GM12891 (cell line): ENCODE results near the gene GPR18.

Source experiments
- DNase-seq: peaks from one replicate; pipeline ENCODE4 v3.0.0; 2011; ENCODE audit warnings: low spot score; ENCODE audit not compliant: insufficient read length
- FAIRE-seq: peaks from 2 replicates; lab custom pipeline; 2011; peaks lifted over from hg19 to GRCh38; lab: Jason Lieb, UNC
- PAX5 ChIP-seq: IDR thresholded peaks from 2 replicates; pipeline ENCODE4 v1.6.1; 2011; ENCODE audit warnings: low read length, moderate library complexity, mild to moderate bottlenecking; ENCODE audit not compliant: insufficient read depth, severe bottlenecking
- POLR2A ChIP-seq: IDR thresholded peaks from 2 replicates; pipeline ENCODE4 v1.6.1; 2011; ENCODE audit warnings: low read depth, low read length, control low read depth
- POLR2AphosphoS5 ChIP-seq: IDR thresholded peaks from 2 replicates; pipeline ENCODE4 v1.6.1; 2011; ENCODE audit warnings: low read depth, low read length, control low read depth
- POU2F2 ChIP-seq: IDR thresholded peaks from 2 replicates; pipeline ENCODE4 v1.6.1; 2011; ENCODE audit warnings: low read depth, mild to moderate bottlenecking, control low read depth, low read length, moderate library complexity
- SPI1 ChIP-seq: IDR thresholded peaks from 2 replicates; pipeline ENCODE4 v1.6.1; 2011; ENCODE audit warnings: low read depth, low read length, control low read depth
- TAF1 ChIP-seq: IDR thresholded peaks from 2 replicates; pipeline ENCODE4 v1.6.1; 2011; ENCODE audit warnings: low read depth, low read length, control low read depth

Gene GPR18

DNA sequence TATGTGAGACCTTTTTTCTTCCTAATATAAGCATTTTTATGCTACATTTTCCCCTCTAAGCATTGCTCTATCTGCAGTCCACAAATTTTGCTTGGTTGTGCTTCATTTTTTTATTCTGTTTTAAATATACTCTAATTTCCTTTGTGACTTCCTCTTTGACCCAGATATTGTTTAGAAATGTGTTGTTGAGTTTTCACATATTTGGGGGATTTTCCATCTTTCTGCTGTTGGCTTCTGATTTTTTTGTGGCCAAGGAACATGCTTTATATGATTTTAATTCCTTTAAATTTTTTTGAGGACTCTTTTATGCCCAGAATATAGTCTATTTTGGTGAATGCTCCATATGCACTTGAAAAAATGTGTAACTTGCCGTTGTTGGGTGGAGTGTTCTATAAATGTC lies 34.6 kb downstream of the GPR18 start:
- DNase-seq (no peak), FAIRE-seq (no peak)
- TF ChIP-seq SPI1 (0 out of 2 replicates have a peak, but pooled peaks have one; percentile 26), POLR2A (no peak)

- peak; percentile 58 for FAIRE-seq
- TF ChIP-seq POLR2AphosphoS5 (no peak), SPI1 (no peak), TAF1 (no peak), POU2F2 (no peak), POLR2A (no peak), PAX5 (no peak)
- no peak for DNase-seq
Observed at GRCh38 chr13:99221567-99222239, 36.5 kb downstream of the GPR18 start.

DNA sequence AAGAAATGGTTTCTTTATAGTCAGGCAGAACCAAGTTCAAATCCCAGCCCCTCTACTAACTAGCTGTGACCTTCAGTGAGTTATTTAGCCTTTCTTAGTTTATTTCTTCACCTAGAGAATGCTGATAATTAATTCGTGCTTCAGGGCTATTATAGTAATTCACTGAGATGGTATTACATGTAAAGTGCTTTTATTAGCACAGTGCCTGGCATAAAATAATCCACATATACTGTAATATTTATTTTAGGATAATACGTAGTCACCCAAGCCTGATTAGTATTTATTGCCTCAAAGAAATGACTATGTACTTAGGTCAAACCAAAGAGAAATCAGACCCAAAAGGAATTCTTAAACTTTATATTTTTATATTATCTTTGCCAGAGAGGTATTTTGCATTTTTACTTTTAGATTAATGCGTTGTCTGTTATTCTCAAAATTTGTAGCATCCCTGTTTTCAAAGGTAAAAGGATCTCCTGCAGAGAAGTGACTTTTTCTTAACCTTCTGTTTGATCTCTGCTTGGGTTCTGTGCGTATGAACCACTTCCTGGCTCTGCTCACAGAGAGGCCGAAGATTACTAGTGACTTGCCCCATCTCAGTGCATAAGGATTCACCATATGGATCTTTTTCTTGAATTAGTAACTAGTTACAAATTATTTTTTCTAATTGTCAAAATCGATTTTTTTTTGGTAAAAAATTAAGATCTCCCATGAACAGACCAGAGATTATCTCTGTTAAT lies 37.8 kb downstream of the GPR18 start:
- FAIRE-seq (no peak), DNase-seq (no peak)
- no peak for TF ChIP-seq SPI1
- no peak for TF ChIP-seq POLR2AphosphoS5
- no peak for TF ChIP-seq POLR2A
- TF ChIP-seq PAX5: no peak
- no peak for TF ChIP-seq TAF1
- no peak for TF ChIP-seq POU2F2

DNA sequence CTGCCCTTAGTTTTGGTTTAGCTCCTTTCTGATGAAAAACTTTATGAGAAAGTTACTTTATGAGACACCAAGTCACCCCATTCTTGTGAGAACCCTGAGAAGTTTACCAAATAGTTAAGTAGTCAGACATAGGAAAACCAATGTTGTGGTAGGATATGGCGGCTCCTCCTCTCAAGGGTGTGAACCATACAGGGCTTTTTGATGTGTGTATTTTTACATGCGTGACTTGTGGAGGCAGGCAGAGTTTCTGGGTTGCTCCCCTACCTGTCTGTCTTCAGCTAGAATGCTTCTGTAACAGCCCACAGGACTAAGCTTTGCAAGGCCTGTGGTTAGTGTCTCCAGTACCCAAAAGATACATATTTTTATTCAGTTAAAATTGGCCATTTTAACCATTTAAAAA lies 39.2 kb downstream of the GPR18 start:
- DNase-seq (no peak), FAIRE-seq (peak; percentile 73)
- TF ChIP-seq SPI1 (no peak), POLR2AphosphoS5 (no peak), POLR2A (no peak), TAF1 (no peak), PAX5 (no peak), POU2F2 (no peak)

- TF ChIP-seq POLR2AphosphoS5: no peak
- DNase-seq: no peak
- FAIRE-seq: no peak
Observed at GRCh38 chr13:99218545-99218944, 39.6 kb downstream of the GPR18 start.

- no peak for FAIRE-seq
Observed at GRCh38 chr13:99218126-99218525, 40.1 kb downstream of the GPR18 start.

DNA sequence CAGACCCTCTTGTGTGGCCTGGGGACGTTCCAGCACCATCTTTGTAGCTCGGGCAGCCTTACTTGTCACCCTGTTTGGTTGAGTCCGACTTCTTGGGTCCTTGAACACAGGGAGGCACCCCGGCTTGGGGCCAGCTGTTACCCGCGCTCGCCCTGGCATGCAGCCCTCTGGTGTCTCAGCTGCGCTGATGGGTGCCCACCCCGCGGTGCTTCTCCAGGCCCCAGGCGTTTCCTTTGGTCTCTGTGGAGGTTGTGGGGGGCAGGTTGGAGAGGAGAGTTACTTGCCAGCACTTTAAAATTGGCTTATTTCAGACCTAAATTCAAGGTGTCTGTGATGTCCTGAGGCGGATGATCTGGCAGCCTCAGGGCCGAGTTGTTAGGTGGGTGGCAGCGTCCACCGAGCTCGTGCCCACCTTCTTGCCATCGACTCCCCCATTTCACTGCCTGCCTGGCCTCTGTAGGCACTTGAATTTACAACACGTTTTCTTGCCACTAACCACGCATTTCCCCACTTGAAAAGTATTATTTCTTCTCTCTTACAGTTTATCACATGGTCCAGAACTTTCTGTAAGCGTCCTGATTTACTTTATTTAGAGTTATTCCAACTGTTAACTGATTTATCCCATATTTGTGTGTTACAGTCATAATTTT lies 40.6 kb downstream of the GPR18 start:
- DNase-seq (no peak), FAIRE-seq (no peak)
- TF ChIP-seq TAF1 (no peak), PAX5 (no peak), SPI1 (no peak), POLR2A (no peak), POLR2AphosphoS5 (no peak), POU2F2 (no peak)

More at GRCh38 chr13:99218126-99218525, 40.1 kb downstream of the GPR18 start:
- no peak for DNase-seq
- TF ChIP-seq PAX5 (no peak), POLR2A (no peak), TAF1 (no peak), POLR2AphosphoS5 (no peak), SPI1 (no peak), POU2F2 (no peak)

DNA sequence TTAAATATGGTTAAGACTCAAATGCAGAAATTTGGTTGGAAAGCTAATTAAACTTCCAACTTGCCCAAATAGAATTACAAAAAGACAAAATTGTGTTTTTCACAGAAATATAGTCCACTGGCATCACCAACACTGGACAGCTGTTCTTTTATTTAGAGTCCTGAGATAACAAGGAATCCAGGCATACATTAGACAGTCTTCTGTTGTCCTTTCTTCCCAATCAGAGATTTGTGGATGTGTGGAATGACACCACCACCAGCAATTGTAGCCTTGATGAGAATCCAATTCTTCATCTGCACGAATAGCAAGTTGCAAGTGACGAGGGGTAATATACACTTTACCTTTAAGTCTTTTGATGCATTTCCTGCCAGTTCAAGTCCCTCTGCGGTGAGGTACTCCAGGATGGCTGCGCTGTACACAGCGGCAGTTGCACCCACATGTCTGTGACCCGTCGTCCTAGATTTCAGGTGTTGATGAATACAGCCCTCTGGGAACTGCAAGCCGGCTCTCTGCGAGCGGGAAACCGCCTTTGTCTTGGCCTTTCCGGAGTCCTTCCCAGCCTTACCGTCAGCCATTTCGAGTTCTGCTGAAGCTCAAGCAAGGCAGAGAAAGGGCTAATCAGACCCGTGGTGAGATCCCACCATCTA lies 42.9 kb downstream of the GPR18 start:
- TF ChIP-seq POU2F2: no peak
- no peak for TF ChIP-seq SPI1
- FAIRE-seq (peak; percentile 31), DNase-seq (no peak)

DNA sequence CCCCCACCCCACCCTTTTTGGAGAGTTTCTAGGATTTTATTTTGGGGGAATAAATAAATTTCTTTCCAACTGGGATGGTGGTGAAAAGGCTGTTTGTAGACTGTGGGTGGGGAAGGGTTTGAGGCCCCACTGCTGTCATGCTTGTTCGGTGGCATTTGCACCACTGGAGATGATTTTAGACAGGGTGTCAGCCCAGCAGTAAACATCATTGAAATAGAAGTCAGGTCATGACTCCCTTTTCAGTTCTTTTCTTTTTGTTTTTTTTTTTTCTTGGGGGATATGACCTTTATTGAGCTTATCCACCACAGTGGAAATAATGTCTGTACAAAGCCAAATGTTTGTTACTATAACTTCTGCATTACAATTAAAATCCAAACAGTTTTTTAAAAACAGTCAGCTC lies 43.4 kb downstream of the GPR18 start:
- FAIRE-seq (no peak), DNase-seq (no peak)
- TF ChIP-seq POLR2A (no peak), POLR2AphosphoS5 (no peak)

GRCh38 chr13:99214232-99214631 lies 43.9 kb downstream of the GPR18 start:
- TF ChIP-seq TAF1 (no peak), POU2F2 (peak; percentile 96)
- FAIRE-seq (peak; percentile 85), DNase-seq (peak; percentile 42)
